GM18505 (cell line): ENCODE results near the gene SDK2.
"Not testable (repeated sequence)": the region's sequence is repeated elsewhere in the genome, so short reads cannot be mapped to it uniquely, and the experiment has no call there.

Experiments used
- ATAC-seq: cut with Tn5 transposase; IDR thresholded peaks from one replicate; pipeline ENCODE4 v1.9.1; 2021; ENCODE audit not compliant: unreplicated experiment
- POLR2A ChIP-seq: IDR thresholded peaks from 4 replicates; pipeline ENCODE4 v1.6.1; 2011; ENCODE audit warnings: borderline replicate concordance; ENCODE audit not compliant: insufficient read depth, insufficient read length; ENCODE audit errors: extremely low read depth

Gene SDK2

DNA sequence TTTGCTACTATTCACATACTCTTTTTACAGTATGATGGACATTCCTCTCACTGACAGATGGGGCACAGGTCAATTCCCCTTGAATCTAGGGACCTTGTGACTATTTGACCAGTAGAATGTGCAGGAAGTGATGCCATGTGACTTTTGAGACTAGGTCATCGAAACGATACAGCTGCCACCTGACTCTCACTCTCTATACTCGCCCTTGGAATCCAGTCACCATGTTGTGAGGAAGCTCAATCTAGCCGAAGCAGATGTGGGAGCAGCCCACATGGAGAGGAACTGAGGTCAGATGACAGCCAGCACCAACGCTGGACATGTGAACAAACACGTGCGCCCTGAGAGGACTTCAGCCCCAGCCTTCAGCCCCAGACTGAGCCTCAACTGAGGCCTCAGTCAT lies 184.3 kb downstream of the SDK2 start:
- no peak for TF ChIP-seq POLR2A
- ATAC-seq: no peak

DNA sequence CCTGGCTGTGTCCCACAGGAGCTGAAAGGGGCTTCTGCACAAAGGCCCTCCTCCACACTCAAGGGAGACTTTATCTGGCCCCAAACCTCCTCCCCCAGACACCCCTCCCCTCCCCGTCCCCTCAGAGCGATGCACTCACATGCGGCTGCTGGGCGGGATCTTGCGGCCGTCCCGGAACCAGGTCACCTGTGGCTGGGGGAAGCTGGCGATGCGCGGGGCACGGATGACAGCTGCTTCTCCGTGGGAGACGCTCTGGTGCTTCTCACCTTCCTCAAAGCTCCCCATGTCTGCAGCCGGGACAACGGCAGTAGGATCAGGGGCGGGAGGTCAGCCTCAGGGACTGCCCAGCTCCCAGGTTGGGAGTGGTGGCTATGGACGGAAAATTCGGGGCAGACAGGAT lies 188.5 kb downstream of the SDK2 start:
- no peak for ATAC-seq
- TF ChIP-seq POLR2A: no peak

DNA sequence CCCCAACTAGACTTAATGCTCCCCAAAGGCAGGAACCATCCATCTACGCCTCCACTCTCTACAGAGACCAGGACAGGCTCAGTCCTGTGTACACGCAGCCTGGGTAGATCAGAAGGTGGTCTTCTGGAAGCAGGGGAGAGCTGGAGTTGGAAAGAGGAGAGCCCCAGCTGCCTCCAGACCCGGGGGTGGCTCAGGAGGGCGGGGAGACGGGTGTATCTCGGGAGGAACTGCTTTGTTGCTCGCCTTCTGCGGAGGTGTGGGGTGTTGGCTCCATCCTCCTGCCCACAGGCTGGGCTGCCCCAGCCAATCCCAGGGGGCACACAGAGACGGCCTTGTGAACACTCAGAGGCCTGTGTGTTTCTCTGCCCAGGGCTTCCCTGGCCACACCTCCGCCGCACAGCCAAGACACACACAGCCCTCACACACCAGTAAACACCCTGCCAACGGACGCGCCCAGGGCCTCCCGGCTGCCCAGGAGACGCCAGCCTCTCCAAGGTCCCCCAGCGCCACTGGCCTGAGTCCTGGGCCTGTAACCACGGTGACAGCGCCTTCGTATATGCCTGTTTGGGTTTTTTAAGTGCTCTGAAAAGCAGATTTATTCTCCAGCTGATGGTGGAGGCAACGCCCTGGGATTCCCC lies 189.1 kb downstream of the SDK2 start:
- TF ChIP-seq POLR2A: no peak

DNA sequence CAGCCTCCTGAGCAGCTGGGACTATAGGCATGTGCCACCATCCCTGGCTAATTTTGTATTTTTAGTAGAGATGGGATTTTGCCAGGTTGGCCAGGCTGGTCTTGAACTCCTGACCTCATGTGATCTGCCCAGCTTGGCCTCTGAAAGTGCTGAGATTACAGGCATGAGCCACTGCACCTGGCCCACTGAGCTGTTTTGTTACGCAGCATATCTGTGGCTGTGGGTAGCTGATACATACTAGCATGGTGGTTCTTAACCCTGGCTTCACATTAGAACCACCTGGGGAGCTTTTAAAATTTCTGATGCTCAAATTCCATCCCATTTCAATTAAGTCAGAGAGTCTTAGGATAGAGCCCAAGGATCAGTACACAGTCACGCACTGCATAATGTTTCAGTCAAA lies 190.8 kb downstream of the SDK2 start:
- not testable (repeated sequence) for ATAC-seq

More for the DNA sequence above, 189.1 kb downstream of the SDK2 start:
- ATAC-seq: no peak

DNA sequence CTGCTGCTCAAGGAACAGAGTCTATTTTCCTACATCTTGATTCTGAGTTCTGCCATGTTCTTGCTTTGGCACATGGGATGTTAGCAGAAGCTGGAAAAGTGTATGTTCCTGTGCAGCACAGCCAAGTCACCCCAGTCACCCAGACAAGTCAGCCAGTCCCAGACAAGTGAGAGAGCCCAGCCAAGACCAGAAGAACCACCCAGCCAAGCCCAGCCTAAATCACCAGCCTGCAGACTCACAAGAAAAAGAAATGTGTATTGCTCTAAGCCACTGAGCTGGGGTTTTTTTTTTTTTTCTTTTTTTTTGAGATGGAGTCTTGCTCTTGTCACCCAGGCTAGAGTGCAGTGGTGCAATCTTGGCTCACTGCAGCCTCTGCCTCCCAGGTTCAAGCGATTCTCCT lies 191.2 kb downstream of the SDK2 start:
- no peak for TF ChIP-seq POLR2A
- ATAC-seq: no peak

DNA sequence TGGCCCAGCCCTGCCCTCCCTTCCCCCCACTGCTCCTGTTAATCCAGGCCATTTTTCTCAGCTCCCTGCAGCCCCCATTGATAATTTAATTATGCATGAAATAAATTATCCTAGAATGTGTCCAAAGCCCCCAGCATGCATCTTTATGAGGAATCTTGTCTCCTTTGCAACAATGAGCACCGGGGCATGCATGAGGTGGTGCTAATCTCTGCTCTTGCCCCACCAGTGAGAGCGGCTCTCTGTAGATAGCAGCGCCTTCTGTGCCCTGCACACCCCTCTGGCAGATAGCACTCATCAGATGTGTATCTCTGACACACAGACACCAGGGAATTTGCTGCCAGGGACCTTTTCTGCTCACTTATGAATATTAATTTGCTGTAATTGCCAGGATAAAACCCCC lies 192.2 kb downstream of the SDK2 start:
- no peak for TF ChIP-seq POLR2A
- ATAC-seq: no peak

DNA sequence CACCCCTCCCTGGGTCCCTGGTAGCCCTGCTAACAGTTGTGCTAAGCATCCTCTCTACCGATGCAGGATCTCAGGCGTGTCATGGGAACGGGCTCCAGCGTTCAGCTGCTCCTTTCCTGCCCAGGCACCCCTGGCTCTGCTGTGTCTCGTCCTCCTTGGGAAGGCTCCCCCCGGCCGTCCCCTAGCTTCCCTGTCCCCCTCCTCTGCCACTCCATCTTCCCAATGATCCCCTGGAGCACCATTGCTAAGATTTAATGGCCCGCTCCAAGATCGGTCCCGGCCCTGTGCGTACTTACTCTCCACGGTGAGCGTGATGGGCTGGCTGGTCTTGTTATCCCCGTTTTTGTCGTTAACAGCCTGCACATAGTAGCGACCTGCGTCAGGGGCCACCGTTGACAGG lies 196.9 kb downstream of the SDK2 start:
- no peak for ATAC-seq
- TF ChIP-seq POLR2A: no peak

GRCh38 chr17:73446617-73447016 lies 197.6 kb downstream of the SDK2 start:
- no peak for TF ChIP-seq POLR2A
- ATAC-seq: no peak

- ATAC-seq: no peak
- TF ChIP-seq POLR2A: no peak
Measured at GRCh38 chr17:73445466-73445865, 198.8 kb downstream of the SDK2 start.

DNA sequence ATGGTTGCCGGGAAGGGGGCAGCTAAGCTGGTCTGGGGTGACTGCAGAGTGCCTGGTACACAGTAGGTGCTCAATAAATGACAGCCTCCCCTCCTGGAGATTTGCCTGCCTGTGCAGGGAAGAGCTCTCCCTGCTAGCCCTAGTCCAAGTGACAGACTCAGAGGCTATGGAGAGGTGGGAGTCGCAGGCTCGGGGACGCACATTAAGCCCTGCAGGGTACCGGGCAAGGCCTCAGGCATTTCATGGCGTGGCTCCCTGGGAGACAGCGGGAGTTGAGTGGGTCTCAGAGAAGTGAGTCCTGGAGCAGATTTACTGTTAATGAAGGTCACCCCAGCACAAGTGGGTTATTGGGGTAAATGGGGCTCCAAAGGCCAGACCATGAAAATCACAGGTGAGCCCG lies 200.2 kb downstream of the SDK2 start:
- TF ChIP-seq POLR2A: no peak
- ATAC-seq: no peak

DNA sequence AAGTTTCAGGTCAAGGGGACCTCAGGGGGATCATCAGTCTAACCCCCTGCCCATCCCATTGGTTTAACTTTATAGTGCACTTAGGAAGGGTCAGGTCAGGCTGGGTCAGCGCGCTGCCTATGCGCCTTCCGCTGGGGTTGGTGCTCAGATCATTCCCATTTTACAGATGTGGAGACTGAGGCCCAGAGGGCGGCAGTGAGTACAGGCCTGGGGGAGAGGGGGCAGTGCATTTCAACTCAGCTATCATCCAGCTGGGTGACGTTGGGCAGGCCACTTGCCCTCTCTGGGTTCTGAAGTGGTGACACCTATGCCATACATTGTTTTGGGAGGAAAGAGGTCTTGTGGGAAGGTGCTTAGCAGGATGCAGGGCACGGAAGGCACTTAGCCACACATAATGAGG lies 204.6 kb downstream of the SDK2 start:
- no peak for TF ChIP-seq POLR2A
- no peak for ATAC-seq

GRCh38 chr17:73437826-73438225 lies 206.4 kb downstream of the SDK2 start:
- no peak for TF ChIP-seq POLR2A
- no peak for ATAC-seq

GRCh38 chr17:73436954-73437353 lies 207.3 kb downstream of the SDK2 start:
- no peak for TF ChIP-seq POLR2A
- ATAC-seq: no peak

GRCh38 chr17:73435412-73435811 lies 208.8 kb downstream of the SDK2 start:
- ATAC-seq: no peak
- TF ChIP-seq POLR2A: no peak

GRCh38 chr17:73434154-73434553 lies 210.1 kb downstream of the SDK2 start:
- TF ChIP-seq POLR2A: no peak
- no peak for ATAC-seq
